GM15510 (cell line): Measurements from ENCODE around the gene IP6K3.

Source experiments
- POLR2A ChIP-seq: IDR thresholded peaks from 3 replicates; pipeline ENCODE4 v1.6.1; 2011; ENCODE audit warnings: borderline replicate concordance; ENCODE audit not compliant: insufficient read length; ENCODE audit errors: extremely low read depth

Gene IP6K3

GRCh38 chr6:33771146-33772081 lies 24.7 kb upstream of the IP6K3 start:
- peak; percentile 21 for TF ChIP-seq POLR2A

GRCh38 chr6:33770833-33771145 lies 24.1 kb upstream of the IP6K3 start:
- TF ChIP-seq POLR2A, result no peak

- no peak for TF ChIP-seq POLR2A
Measured at GRCh38 chr6:33770124-33770832, 23.6 kb upstream of the IP6K3 start.

- TF ChIP-seq POLR2A, result no peak
Measured at GRCh38 chr6:33769248-33769821, 22.6 kb upstream of the IP6K3 start.

GRCh38 chr6:33768644-33769120 lies 22.0 kb upstream of the IP6K3 start:
- no peak for TF ChIP-seq POLR2A

GRCh38 chr6:33766921-33767907 lies 20.5 kb upstream of the IP6K3 start:
- no peak for TF ChIP-seq POLR2A

- TF ChIP-seq POLR2A, result no peak
Measured at GRCh38 chr6:33765368-33765767, 18.7 kb upstream of the IP6K3 start.

GRCh38 chr6:33764036-33764435 lies 17.3 kb upstream of the IP6K3 start:
- TF ChIP-seq POLR2A, result no peak

GRCh38 chr6:33763483-33763882 lies 16.8 kb upstream of the IP6K3 start:
- TF ChIP-seq POLR2A, result no peak

GRCh38 chr6:33762713-33763112 lies 16.0 kb upstream of the IP6K3 start:
- no peak for TF ChIP-seq POLR2A

GRCh38 chr6:33761922-33762629 lies 15.4 kb upstream of the IP6K3 start:
- TF ChIP-seq POLR2A, result no peak

GRCh38 chr6:33761581-33761921 lies 14.8 kb upstream of the IP6K3 start:
- no peak for TF ChIP-seq POLR2A

GRCh38 chr6:33759887-33760629 lies 13.4 kb upstream of the IP6K3 start:
- TF ChIP-seq POLR2A, result no peak
